Activated CD4-positive, alpha-beta T cell treated with anti-CD3 and anti-CD28 coated beads for 24 hours (primary cell): Measurements from ENCODE around the gene FCF1.
A peak's percentile ranks its signal among the peaks of the same experiment; 100 is the strongest.

Experiments
- DNase-seq, 2 donors: peaks; one replicate each; pipeline ENCODE4 v3.0.0-alpha.2; 2020; ENCODE audit warnings: low read depth in 2 of 2

The FCF1 gene, protein sequence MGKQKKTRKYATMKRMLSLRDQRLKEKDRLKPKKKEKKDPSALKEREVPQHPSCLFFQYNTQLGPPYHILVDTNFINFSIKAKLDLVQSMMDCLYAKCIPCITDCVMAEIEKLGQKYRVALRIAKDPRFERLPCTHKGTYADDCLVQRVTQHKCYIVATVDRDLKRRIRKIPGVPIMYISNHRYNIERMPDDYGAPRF

DNA sequence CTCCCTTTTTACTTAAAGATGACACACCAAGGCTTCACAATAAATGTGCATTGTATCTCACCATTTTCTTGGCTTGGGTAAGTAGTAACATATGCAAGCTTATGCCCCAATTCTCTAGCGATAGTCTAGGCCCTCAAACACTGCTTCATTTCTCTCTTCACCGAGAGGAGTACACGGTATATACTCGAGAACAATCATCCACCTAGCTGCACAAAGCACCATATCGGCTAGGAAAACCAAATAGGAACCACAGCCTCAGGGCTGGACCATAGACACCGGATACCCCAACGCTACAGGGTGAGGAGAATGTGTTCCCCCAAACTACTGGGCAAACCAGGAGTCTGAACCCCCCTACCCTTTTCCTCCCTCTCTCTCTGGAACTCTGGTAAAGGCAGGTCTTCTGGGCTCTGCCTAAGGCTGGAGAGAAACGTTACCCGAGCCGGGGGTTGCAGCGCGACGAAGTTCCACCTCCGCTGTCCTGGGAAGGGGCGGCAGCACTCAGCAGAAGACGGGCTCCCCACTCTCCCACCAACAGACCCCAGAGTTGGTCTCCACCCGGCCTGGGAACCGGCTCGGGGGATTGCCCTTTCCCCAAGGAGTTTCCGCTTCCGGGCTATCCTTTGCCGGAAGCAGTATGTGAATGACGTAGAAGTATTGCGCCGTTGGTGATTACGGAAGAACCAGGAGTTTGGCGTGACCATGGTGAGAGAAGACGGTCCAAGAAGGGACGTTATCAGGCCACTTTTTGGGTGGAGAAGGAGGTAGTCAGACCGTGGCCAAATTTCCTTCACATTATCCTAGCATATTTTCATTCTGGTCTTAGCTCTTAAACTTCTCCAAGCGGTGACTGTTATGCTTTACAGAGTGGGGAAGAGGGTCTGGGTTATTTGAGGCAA, at the start of gene FCF1, which contains the start of gene AREL1:
TSS of gene FCF1 (plus strand) at position 646 of the 896 bp plus-strand sequence. CDS start at position 700, 54 bp downstream.
TSS of gene AREL1 (minus strand) at position 582 of the 896 bp plus-strand sequence. CDS start 27,465 bp downstream, outside the sequence.
- peak; percentile 57 to 60 for DNase-seq

DNA sequence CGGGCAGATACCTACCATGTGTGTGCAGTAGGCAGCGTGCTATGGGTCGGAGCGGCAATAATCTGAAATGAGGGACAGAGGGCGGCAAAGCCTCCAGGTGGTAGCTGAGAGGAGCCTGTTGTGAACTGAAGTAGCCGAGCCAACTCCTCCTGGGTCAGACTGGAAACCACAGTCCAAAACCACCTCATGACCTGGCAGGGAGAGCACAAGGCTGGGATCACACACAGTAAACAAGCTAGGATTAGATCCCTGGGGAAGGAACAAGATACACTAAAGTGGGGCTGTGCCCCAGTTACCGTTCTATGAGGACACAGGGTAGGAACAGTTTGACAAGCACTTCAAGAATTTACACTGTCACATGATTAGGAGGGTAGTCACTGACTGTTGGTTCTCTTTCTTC, 49.1 kb upstream of the FCF1 start:
- no peak for DNase-seq

DNA sequence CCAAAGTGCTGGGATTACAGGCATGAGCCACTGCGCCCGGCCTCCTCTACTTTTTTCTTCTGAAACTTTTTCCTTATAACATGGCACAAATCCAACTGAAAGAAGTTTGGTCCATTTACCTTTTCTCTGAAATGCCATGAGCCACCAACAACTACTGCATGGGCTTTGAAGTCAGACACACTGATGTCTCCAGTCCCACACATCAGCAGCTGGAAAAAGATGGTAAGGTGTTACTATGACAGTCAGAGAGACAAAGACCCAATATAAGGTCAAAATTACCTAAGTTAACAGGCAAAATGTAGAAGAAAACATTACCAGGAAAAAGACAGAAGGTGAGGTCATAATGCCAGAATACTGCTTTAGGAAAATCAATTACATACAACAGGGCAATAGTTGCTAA, 48.2 kb upstream of the FCF1 start:
- DNase-seq = no peak

DNA sequence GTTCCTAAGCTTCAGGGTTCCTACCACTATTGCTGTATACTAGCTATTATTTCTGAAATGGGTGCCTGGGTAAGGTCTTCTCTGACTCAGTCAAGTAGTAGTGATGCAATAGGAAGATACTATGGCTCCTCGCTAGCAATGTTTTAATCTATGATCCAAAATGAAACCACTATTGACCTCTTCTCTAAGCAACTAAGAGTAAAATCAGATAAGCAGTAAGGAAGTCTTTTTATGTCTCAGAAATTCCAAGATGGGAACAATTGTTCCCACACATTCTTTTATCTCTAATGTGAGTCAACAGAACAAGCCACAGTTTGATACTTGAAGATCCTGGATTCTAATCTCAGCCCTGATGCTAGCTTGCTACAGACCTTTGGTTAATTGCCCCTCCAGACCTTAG, 45.2 kb upstream of the FCF1 start:
- no peak for DNase-seq

DNA sequence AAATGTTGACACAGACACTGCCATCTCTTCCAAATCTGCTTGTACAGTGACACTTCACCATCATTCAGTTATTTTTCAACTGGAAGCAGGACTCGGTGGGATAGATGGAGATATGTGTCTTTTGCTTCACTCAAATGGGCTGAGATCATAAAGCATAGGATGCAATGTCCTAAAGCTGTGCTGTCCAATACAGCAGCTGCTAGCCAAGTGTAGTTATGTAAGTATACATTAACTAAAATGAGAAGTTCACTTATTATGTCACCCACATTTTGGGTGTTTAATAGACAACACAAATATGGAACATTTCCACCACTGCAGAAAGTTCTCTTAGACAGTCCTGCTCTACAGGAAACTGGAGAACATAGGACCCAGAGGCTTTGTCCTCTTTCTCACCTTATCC, 43.7 kb upstream of the FCF1 start:
- no peak for DNase-seq

DNA sequence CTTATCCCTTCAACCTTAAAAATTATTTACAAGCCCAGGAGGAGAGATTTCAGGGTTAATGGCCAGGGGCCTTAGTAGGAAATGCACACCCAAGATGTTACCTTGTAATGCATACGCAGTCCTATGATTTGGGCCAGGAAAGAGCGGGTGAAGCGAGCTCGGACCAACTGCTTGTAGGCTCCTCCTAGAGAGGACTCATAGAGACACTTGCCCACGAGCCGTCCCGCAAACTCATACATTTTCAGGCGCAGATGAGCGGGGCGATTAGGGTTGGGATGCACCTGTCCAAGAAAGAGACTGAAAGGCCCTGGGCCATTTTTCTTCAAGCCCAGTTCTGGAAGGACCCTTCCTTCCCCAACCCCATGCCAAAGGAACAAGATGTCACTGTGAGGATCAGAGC, 43.1 kb upstream of the FCF1 start:
- DNase-seq = no peak

DNA sequence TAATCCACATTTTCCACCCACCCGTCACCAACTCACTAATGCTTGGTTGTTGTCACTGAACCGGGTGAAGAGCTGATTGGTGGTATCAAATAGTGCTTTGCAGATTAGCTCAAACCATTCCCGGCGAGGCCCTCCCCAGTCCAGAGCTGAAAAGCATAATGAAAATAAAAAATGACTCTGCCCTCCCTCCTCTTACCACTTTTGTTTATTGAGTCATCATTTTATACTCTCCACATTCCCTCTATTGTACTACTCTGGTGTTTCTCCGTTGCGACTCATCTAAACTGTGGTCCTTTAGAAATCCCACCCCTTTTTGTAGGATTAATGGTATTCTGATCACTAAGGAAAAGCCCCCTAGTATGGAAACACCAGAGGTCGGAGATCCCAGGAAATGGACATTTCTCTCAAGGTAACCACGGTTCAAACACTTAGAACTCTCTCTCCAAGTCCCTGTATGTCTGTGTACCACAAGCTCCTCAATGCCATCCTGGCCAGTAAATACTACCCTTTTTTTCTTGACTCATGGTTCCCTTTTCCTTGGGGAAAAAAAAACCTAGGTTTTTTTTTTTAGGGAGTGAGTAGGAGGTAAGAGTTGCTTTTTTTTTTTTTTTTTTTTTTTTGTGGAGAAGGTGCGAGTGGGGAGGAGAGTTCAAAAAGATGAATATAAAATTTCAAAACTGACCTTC, 42.1 kb upstream of the FCF1 start:
- DNase-seq = no peak

DNA sequence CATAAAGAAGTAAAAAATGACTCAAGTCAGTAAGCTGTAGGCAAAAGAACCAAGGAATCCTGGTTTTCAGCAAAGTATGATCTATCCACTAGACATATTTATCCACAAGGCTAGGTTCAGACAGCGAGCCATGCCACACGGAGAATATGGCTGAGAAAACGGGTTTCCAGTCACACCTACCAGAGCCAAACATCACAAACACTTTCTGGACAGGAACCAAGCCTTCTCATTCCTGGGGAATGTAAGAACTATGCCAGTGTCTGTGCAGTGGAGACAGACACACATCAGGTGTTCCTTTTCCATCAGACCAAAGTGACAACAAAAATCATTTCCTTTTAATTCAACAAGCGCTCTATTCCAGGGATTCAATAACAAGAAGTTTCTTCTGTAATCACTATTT, 41.2 kb upstream of the FCF1 start:
- no peak for DNase-seq

DNA sequence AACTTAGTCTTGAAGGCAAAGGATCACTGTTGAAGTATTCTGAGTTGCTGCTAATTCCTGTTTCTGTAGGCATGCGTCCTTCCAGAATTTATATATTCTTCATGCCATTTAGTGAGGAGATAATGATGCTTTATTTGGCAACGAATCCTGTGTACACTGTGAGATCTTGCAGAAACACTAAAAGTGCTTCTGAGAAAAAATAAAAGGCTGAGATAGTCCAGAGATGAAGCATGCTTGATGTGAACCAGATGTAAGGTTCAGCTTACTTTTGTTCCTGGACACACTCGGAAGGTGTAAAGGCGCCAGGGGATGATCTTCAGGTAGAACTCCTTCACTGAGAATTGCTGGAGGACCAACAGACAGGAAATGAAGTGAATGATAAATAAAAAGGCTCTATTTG, 39.2 kb upstream of the FCF1 start:
- no peak for DNase-seq

DNA sequence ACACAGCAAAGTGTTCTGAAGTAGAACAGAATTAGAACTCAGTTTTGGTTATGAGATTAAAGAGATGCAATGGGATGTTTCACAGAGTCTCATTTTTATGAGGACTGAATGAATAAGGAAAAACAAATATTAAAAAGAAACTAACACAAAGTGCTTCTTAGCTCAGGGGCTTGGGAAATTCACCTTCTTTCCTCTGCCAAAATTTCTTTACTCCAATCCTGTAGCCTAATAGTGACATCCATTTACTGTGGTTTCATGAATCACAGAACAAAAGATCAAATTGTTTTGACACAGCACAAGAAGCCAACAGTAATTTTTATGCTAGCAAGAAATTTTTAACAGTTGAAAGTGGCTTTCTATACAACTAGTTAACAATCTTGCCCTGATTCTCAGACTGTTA, 37.7 kb upstream of the FCF1 start:
- no peak for DNase-seq

DNA sequence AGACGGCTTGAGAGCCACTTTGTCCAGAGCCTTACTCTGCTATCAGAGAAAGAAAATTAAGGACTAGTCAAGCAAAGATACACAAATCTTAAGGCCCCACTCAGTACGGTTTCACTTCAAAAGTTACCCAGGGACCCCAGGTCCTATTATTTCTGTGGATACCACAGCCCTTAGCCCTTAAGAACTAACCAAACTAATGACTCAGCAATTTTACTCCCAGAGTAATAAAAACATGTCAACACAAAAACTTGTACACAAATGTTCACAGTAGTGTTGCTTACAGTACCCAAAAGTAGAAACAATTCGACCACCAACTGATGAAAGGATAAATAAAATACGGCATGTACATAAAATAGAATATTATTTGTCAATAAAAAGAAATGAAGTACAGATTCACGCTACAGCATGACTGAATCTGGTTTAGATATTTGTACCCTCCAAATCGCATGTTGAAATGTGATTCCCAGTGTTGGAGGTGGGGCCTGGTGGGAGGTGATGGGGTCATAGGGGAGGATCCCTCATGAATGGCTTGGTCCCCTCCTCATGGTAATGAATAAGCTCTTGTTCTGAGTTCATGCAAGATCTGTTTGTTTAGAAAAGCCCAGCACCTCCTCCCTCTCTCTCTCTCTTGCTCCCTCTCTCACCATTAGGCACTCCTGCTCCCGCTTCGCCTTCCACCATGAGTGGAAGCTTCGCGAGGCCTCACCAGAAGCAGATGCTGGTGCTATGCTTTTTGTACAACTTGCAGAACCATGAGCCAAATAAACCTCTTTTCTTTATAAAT, 30.6 kb upstream of the FCF1 start:
- DNase-seq = no peak

DNA sequence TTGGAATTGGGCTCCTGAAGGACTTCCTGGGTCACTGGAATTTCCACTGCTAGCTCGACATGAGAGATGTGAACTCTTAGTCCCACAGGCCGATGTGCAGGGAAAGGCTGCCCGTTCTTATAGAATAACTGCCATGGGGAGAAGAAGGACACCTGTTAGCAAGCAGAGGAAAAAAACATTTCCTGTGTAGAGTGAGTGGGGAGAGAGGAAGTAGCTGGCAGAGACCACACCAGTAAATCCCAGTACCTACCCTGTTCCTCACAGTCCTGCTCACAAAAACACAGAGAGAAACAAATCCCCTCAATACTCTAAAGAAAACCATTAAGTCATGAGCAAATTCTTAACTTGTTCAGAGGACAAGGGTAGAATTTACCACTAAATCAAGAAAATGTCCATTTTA, 29.5 kb upstream of the FCF1 start:
- no peak for DNase-seq

DNA sequence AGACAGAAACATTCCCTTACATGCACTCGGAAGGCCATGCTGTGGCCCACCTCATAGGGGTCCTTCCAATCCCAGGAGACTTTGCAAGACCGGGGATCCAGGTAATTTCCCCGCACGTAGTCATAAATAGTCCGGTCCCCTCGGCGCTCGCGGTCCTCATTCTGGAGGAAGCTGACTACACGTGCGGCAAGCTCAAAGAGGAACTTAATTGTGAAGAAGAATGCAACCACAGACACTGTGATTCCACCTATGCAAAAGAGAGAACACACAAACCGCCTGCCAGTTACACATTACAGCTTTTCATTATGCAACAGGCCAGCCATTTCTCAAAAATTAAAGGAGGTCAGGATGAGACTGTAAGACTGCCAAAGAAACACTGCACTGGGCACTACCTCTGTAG, 28.5 kb upstream of the FCF1 start:
- DNase-seq = no peak

DNA sequence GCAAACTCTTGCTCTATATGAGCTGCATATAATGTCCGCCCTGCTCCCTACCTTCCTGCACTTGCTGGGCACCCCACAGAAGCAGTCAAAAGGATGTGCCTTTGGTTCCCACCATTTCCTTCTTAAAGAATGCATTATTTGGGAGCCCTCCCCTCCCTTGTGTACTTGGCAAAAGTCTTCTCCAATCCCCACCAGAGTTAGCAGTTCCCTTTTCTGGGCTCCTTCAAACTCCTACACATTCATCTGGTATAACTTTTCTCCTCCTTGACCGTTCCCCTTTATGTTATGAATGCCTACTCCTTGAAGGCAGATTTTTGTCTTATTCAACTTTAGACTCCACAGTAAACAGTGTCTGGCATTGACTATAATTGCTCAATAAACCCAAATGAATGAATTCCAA, 27.9 kb upstream of the FCF1 start:
- no peak for DNase-seq

DNA sequence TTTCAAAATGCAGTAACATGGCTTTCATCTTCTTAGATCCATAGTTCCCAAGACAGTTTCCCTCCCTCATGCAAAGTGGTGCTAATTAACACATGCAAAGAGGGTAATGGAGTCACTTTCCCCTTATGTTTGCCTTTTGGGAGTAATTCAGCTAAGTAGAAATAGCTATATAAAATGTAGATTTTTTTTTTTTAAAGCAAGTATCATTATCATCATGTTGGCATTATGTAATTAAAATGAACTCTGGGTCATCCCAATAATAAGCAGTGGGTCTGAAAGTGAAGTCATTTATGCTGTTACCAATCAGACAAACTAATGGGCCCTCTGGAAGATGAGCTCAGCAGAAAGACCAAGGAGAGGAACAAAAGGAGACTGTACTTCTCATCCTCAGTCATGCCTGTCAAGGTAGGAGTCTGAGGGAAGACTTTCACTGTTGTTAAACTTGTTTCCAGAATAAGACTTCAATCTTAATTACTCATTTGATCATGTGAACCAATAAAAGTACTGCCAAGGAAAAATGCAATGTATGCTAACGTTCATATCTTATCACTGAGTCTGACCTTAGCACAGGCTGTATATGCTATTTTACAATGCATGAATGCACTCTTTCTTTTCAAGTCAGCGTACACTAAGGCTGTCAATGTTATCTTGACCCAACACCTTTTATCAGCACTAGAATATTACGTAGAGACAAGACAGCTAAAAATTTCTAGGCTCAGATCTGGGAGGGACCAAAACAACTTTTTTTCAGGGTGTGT, 26.8 kb upstream of the FCF1 start:
- no peak for DNase-seq

DNA sequence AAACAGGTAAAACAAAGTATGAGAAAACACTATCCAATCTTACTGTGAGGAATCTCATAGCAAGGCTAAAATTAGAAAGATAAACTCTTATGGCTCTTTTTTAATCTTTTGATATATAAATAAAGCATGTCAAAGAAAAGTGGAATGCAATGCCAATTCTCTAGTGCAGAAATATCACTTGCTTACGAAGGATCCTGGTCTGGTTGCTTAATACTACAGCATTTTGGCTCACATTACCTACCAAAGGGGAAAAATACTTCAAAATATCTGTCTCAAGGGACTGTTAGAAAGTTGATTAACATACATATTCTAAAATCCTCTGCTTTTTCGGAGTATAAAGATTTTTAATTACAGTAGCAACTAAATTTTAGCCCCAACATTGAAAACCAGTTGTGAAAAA, 21.5 kb upstream of the FCF1 start:
- no peak for DNase-seq

DNA sequence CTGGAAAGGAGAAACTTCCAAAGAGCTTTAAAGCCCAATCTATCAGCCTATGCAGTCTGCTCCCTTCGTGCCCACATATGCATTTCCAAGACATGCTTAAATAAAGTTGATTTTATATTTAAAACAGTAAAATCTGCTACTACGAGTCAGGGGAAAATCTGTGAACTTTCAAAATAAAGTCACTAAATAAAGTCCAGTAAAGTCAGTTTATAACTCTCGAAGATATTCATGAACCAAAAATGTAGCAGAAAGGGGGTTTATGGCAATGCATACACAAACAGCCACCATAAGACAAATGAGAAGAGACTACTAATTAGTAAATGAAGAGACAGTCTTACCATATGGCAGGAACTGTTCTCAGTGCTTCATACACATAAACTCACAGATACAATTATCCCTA, 19.8 kb upstream of the FCF1 start:
- no peak for DNase-seq

DNA sequence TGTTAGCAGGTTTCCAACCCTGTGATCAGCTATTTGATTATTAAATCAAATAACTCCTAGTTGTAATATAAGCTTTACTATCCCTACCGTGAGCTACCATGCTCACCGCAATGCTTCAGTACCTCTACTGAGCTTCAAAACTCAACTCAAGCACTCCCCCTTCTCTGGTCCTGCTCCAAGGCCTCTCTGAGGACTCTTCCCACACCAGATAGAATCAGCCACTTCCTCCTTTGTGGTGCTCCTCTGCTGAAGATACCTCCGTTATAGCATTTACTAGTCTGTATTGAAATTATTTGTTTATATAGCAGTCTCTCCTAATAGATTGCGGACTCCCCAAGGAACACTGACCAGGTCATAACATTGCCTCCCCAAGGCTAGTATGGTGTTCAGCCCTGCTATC, 17.5 kb upstream of the FCF1 start:
- DNase-seq = no peak

DNA sequence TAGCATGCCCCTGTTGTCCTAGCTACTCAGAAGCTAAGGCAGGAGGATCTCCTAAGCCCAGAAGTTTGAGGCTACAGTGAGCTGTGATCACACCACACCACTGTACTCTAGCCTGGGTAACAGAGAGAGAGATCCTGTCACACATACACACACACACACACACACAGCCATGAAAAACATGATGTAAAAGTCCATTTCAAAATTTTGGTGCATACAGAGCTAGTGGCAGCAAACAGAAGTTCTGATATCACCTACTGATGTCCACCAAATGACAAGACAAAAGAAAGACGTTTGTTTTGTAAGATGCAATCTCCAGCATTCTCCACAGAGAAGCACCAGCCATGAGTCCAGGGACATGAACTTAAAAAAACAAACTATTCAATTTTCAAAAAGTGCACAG, 15.9 kb upstream of the FCF1 start:
- no peak for DNase-seq

DNA sequence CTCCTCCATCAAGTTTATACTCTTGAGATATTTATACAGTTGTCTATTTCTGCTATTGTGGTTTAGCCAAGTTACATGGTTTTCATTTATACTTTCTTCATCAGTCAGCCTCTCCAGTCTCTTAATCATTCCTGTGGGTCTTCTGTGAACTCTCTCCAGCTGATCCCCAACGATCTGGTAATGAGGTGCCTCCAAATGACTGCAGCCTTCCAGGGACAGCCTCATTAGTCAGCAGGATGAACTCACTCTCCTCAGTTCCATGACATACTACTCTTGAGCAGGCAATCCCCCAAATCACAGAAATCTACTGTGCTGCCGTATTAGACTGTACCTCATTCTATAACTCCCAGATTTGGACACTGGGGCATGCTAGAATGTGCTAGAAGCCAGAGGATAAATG, 15.4 kb upstream of the FCF1 start:
- no peak for DNase-seq

DNA sequence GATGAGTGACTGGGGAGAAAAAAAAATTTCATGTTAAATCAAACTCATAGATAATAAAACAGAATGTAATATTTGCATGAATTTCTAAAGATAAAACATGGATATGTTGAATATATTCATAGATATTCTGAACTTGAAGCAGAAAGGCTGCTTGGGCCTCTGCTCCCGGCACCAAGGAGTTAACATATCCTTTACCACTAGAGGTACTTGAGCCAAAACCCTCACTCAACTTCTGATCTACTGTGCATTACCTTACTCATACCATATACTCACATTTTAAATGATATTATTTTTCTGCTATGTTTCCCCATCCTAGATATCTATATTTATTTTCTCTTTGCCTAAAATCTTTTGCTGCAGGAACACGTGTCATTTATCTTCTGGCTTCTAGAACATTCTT, 15.0 kb upstream of the FCF1 start:
- no peak for DNase-seq
